Kidney epithelial cell (primary cell): Measurements from ENCODE around the gene METAP1. TPM values are rescaled to one million over a fixed set of nuclear protein-coding genes. Genes with fewer than 3 reads are reported as not detected.
"Not testable (repeated sequence)": the region's sequence is repeated elsewhere in the genome, so short reads cannot be mapped to it uniquely, and the experiment has no call there.

ENCODE experiments used
- DNase-seq: peaks from one replicate; pipeline ENCODE4 v3.0.0-alpha.2; 2010; ENCODE audit warnings: low read depth
- H3K27me3 ChIP-seq: 2 replicates; pipeline ENCODE4 v1.6.0; 2011; ENCODE audit warnings: low read length; ENCODE audit not compliant: control insufficient read depth, insufficient read depth
- H3K36me3 ChIP-seq: 2 replicates; pipeline ENCODE4 v1.5.1; 2011; ENCODE audit warnings: low read length; ENCODE audit not compliant: control insufficient read depth, insufficient read depth
- H3K4me3 ChIP-seq: 2 replicates; pipeline ENCODE4 v1.5.1; 2011; ENCODE audit warnings: low read depth, mild to moderate bottlenecking, control low read depth, low read length
- CTCF ChIP-seq: IDR thresholded peaks from 2 replicates; pipeline ENCODE4 v1.5.1; 2011; ENCODE audit warnings: mild to moderate bottlenecking, moderate library complexity, low read length, control low read depth, inconsistent platforms; ENCODE audit not compliant: insufficient read depth, poor library complexity, severe bottlenecking
- total RNA-seq: library from RNA; depleted of rRNA; stranded (reverse); fragments of >200 nt; gene quantifications from 2 replicates; pipeline ENCODE4 v1.2.3, GENCODE V29; 2015

METAP1 gene
- total RNA-seq, 1 donor from 2014 or later, result 58.9 TPM

GRCh38 chr4:99021386-99021785, 25.9 kb downstream of the METAP1 start:
- Histone ChIP-seq H3K27me3 (no peaks in the 10 kb centered on the region), H3K36me3 (no peaks in the 10 kb centered on the region), H3K4me3 (no peak overlapping the region)
- no peak for TF ChIP-seq CTCF
- DNase-seq, result no peak

- H3K36me3 ChIP-seq, result no peaks in the 10 kb centered on the region
- H3K27me3 ChIP-seq, result no peaks in the 10 kb centered on the region
- TF ChIP-seq CTCF, result no peak
- H3K4me3 ChIP-seq, result no peak overlapping the region
- DNase-seq, result no peak
Observed at GRCh38 chr4:99022566-99022965, 27.0 kb downstream of the METAP1 start.

- H3K4me3 ChIP-seq, H3K27me3 ChIP-seq, H3K36me3 ChIP-seq, DNase-seq: not testable (repeated sequence)
Observed at GRCh38 chr4:99023800-99024251, 28.3 kb downstream of the METAP1 start.

- Histone ChIP-seq H3K36me3 (no peaks in the 10 kb centered on the region), H3K27me3 (no peaks in the 10 kb centered on the region), H3K4me3 (no peak overlapping the region)
- no peak for DNase-seq
- TF ChIP-seq CTCF, result no peak
Observed at GRCh38 chr4:99024481-99025275, 29.2 kb downstream of the METAP1 start.

- DNase-seq, result no peak
- no peaks in the 10 kb centered on the region for H3K36me3 ChIP-seq
- no peak for TF ChIP-seq CTCF
- no peak overlapping the region for H3K4me3 ChIP-seq
- H3K27me3 ChIP-seq, result no peaks in the 10 kb centered on the region
Observed at GRCh38 chr4:99025506-99025905, 30.0 kb downstream of the METAP1 start.

- H3K36me3 ChIP-seq, result no peaks in the 10 kb centered on the region
- no peak overlapping the region for H3K4me3 ChIP-seq
- TF ChIP-seq CTCF, result no peak
- no peaks in the 10 kb centered on the region for H3K27me3 ChIP-seq
- no peak for DNase-seq
Observed at GRCh38 chr4:99027304-99027703, 31.8 kb downstream of the METAP1 start.
